ENCODE measurements around the gene PKIG.

GRCh38 chr20:44601801-44602204 is 19.4 kb downstream of the PKIG start:
- TF ChIP-seq CTCF (IDR thresholded peaks at IDR 0.05; ENCODE audit: poor library complexity): no peak
- no peak for TF ChIP-seq EZH2 (IDR thresholded peaks at IDR 0.05; ENCODE audit: borderline replicate concordance)
